A673 (cell line): Measurements from ENCODE around the gene PTH2. TPM values are rescaled to one million over a fixed set of nuclear protein-coding genes. Genes with fewer than 3 reads are reported as not detected.

ENCODE experiments used
- BruUV-seq: library from RNA; stranded (reverse); fragments of 400-500 nt; replicated peaks from 2 replicates; lab custom pipeline; 2021; lab: Mats Ljungman, UMichigan
- CTCF ChIA-PET: fragments of 300-600 bp; sonication (Branson Sonifier 250); formaldehyde crosslinking; loops from one replicate; lab custom pipeline; 2022; ENCODE audit warnings: antibody characterized with exemption; lab: Charles Lee
- POLR2A ChIA-PET: fragments of 300-600 bp; sonication (Branson Sonifier 250); formaldehyde crosslinking; loops from one replicate; lab custom pipeline; 2022; ENCODE audit warnings: antibody characterized with exemption; ENCODE audit not compliant: low non-redundant PET; lab: Charles Lee
- DNase-seq: peaks from one replicate; pipeline ENCODE4 v3.0.0-alpha.2; 2015; ENCODE audit warnings: low spot score
- H3K27ac ChIP-seq: fragments of 200-600 bp; sonication (generic); 2 replicates; pipeline ENCODE4 v1.5.1; 2016; ENCODE audit warnings: mixed run types, low read depth, mild to moderate bottlenecking, mixed read lengths, antibody characterized with exemption, low read length; ENCODE audit not compliant: poor library complexity, severe bottlenecking
- H3K27me3 ChIP-seq: fragments of 200-600 bp; sonication (generic); replicated peaks from 2 replicates; pipeline ENCODE4 v1.6.1; 2017; ENCODE audit warnings: mixed run types, low read depth, mild to moderate bottlenecking, mixed read lengths, antibody characterized with exemption, low read length; ENCODE audit not compliant: insufficient read depth, poor library complexity
- H3K36me3 ChIP-seq: fragments of 200-600 bp; sonication (generic); 2 replicates; pipeline ENCODE4 v1.6.1; 2016; ENCODE audit warnings: mixed run types, mild to moderate bottlenecking, mixed read lengths, antibody characterized with exemption, low read length; ENCODE audit not compliant: insufficient read depth, poor library complexity, severe bottlenecking
- H3K4me1 ChIP-seq: fragments of 200-600 bp; sonication (generic); 2 replicates; pipeline ENCODE4 v1.6.1; 2017; ENCODE audit warnings: mixed run types, mild to moderate bottlenecking, mixed read lengths, antibody characterized with exemption, low read length; ENCODE audit not compliant: insufficient read depth, poor library complexity, severe bottlenecking
- H3K4me3 ChIP-seq: fragments of 200-600 bp; sonication (generic); 2 replicates; pipeline ENCODE4 v1.5.1; 2016; ENCODE audit warnings: low read depth, mixed run types, mild to moderate bottlenecking, mixed read lengths, low read length; ENCODE audit not compliant: poor library complexity, severe bottlenecking
- H3K9me3 ChIP-seq: fragments of 200-600 bp; sonication (generic); 2 replicates; pipeline ENCODE4 v1.6.1; 2016; ENCODE audit warnings: mixed run types, low read depth, mild to moderate bottlenecking, mixed read lengths, antibody characterized with exemption, low read length; ENCODE audit not compliant: poor library complexity, severe bottlenecking
- CTCF ChIP-seq: fragments of 300-800, 200-600 bp; sonication (generic); conservative IDR thresholded peaks from 2 replicates; pipeline ENCODE4 v1.5.1; 2017; ENCODE audit warnings: low read depth, mild to moderate bottlenecking, antibody characterized with exemption, low read length, moderate library complexity, mixed read lengths
- EZH2 ChIP-seq: fragments of 200-600 bp; sonication (generic); IDR thresholded peaks from 2 replicates; pipeline ENCODE4 v1.6.1; 2017; ENCODE audit warnings: borderline replicate concordance, low read depth, mild to moderate bottlenecking, mixed read lengths, antibody characterized with exemption, low read length; ENCODE audit not compliant: poor library complexity, severe bottlenecking
- intact Hi-C: fragments of 100-400 bp; cut with micrococcal nuclease; formaldehyde crosslinking; loops from one replicate; pipeline ENCODE4 v1.10.0; 2022; ENCODE audit not compliant: unreplicated experiment
- total RNA-seq: library from RNA; stranded (reverse); gene quantifications from 2 replicates; pipeline ENCODE4 v1.2.3, GENCODE V29; 2021

The PTH2 gene
- total RNA-seq, 1 experiment from 2014 or later = not detected

- BruUV-seq = no TSS peak
- H3K4me1 ChIP-seq = peaks cover 29% of the 10 kb centered on the region
- ChIA-PET POLR2A (no interaction called here), CTCF (interaction anchor here (0.7 to 2.2 kb wide), 2 partner anchors 52 to 450 kb away, joined by 3 to 10 read pairs; partner anchors contain the start of gene RUVBL2)
- H3K27ac ChIP-seq = peak overlapping the region; percentile 82
- no peaks in the 10 kb centered on the region for H3K9me3 ChIP-seq
- H3K27me3 ChIP-seq = peaks cover 27% of the 10 kb centered on the region
- intact Hi-C loops = loop anchor here (1.0 to 5.0 kb wide), 4 partner anchors 51 to 346 kb away; no protein-coding TSS in a partner anchor
- TF ChIP-seq CTCF (peak; percentile 94), EZH2 (no peak)
- peaks cover 2% of the 10 kb centered on the region for H3K36me3 ChIP-seq
- peak overlapping the region; percentile 68 for H3K4me3 ChIP-seq
- peak; percentile 98 for DNase-seq
Observed at GRCh38 chr19:49443366-49444099, 20.3 kb upstream of the PTH2 start.

- Histone ChIP-seq H3K9me3 (no peaks in the 10 kb centered on the region), H3K27me3 (peaks cover 34% of the 10 kb centered on the region), H3K4me1 (peaks cover 23% of the 10 kb centered on the region), H3K27ac (peak overlapping the region; percentile 82), H3K4me3 (peak overlapping the region; percentile 68), H3K36me3 (no peaks in the 10 kb centered on the region)
- intact Hi-C loops = loop anchor here (1.0 to 5.0 kb wide), 4 partner anchors 51 to 346 kb away; no protein-coding TSS in a partner anchor
- TF ChIP-seq EZH2 = no peak
- no peak for TF ChIP-seq CTCF
- ChIA-PET POLR2A (no interaction called here), CTCF (interaction anchor here (0.5 to 2.2 kb wide), 4 partner anchors 51 to 449 kb away, joined by 3 to 10 read pairs (median 6); partner anchors contain the start of genes RUVBL2 and TEAD2)
- DNase-seq = peak; percentile 96
- BruUV-seq = no TSS peak
Observed at GRCh38 chr19:49442771-49443365, 19.6 kb upstream of the PTH2 start.

- Histone ChIP-seq H3K27ac (no peak overlapping the region), H3K4me1 (peaks cover 19% of the 10 kb centered on the region), H3K27me3 (peaks cover 36% of the 10 kb centered on the region), H3K4me3 (peak overlapping the region; percentile 68), H3K9me3 (no peaks in the 10 kb centered on the region), H3K36me3 (no peaks in the 10 kb centered on the region)
- ChIA-PET CTCF (interaction anchor here (0.5 to 2.2 kb wide), 4 partner anchors 51 to 449 kb away, joined by 3 to 10 read pairs (median 6); partner anchors contain the start of genes RUVBL2 and TEAD2), POLR2A (no interaction called here)
- peak; percentile 81 for DNase-seq
- TF ChIP-seq EZH2 (no peak), CTCF (no peak)
- intact Hi-C loops = loop anchor here (5.0 kb wide), 2 partner anchors 215 to 345 kb away; no protein-coding TSS in a partner anchor
- BruUV-seq = no TSS peak
Observed at GRCh38 chr19:49442354-49442753, 19.1 kb upstream of the PTH2 start.
